GM18909 (cell line): ENCODE data around the gene FAM111A.

Experiments used
- ATAC-seq: cut with Tn5 transposase; IDR thresholded peaks from one replicate; pipeline ENCODE4 v1.9.1; 2021; ENCODE audit warnings: mild to moderate bottlenecking; ENCODE audit not compliant: unreplicated experiment, poor library complexity

FAM111A gene

GRCh38 chr11:59196777-59197176 is 54.1 kb downstream of the FAM111A start:
- ATAC-seq = no peak

- ATAC-seq = no peak
Observed at GRCh38 chr11:59197991-59198390, 55.3 kb downstream of the FAM111A start.

- no peak for ATAC-seq
Observed at GRCh38 chr11:59198726-59199125, 56.1 kb downstream of the FAM111A start.

GRCh38 chr11:59199546-59200422 is 57.1 kb downstream of the FAM111A start:
- ATAC-seq = peak; percentile 42

- ATAC-seq = no peak
Observed at GRCh38 chr11:59200423-59200746, 57.7 kb downstream of the FAM111A start.

- no peak for ATAC-seq
Observed at GRCh38 chr11:59201353-59201752, 58.7 kb downstream of the FAM111A start.
